GM18868 (cell line): ENCODE results near the gene LCMT2.
"Not testable (repeated sequence)": the region's sequence is repeated elsewhere in the genome, so short reads cannot be mapped to it uniquely, and the experiment has no call there.

ENCODE experiments used
- ATAC-seq: cut with Tn5 transposase; IDR thresholded peaks from one replicate; pipeline ENCODE4 v1.9.1; 2021; ENCODE audit warnings: mild to moderate bottlenecking, moderate library complexity; ENCODE audit not compliant: unreplicated experiment

Gene LCMT2

GRCh38 chr15:43316016-43316970 is 14.1 kb downstream of the LCMT2 start:
- no peak for ATAC-seq

GRCh38 chr15:43314171-43314570 is 16.2 kb downstream of the LCMT2 start:
- ATAC-seq, result no peak

DNA sequence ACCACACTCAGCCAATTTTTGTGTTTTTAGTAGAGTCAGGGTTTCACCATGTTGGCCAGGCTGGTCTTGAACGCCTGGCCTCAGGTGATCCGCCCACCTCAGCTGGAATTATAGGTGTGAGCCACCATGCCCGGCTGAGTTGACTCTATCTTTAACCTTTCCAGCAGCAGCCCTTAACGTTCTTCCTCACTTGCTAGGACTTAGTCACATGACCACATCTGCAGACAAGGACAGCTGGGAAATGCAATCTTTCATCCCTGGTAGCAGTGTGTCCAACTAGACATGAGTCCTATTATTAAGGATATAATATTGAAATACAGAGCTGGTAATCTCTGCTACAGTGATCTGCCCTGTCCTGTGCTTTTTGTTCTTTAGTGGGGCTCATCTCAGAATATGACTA is 18.0 kb downstream of the LCMT2 start:
- no peak for ATAC-seq

GRCh38 chr15:43302205-43302817 is 28.1 kb downstream of the LCMT2 start, which contains the start of gene TGM7:
Gene TGM7 (minus strand): TSS chr15:43302255.
- ATAC-seq, result no peak

DNA sequence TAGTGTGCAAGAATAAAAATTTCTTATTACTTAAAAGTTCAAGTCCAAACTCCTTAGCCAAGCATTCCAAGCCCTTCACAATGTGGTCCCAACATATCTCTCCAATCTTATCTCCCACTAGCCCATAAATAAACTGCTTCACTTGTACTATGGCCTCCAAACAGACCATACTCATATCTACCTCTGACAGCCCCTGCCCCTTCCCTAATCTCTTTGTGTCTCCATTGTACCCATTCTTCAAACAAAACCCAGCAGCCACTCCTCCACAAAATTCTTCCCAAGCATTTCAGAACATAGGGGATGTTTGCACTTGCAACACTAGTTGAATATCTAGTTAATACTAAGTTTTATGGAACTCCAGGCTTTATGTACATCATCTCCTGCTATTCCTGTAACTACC is 30.5 kb downstream of the LCMT2 start:
- no peak for ATAC-seq

DNA sequence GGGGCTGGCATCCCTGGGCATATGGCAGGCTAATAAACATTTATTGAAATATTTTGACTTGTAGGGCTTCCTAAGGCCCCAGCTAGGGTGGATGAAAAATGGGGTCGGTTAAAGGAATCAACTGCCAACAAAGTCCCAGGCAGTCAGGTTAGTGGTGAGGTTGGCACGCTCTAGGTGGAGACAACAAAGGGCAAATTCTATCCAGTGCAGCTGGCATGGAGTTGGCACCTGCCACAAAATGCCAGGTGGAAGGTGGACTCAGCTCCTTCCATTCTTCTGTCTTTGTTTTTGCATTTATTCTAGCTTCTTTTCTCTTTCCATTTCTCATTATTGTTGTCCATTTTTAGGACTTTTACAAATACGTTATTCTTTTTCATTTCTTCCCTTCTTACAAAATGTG is 31.0 kb downstream of the LCMT2 start:
- ATAC-seq, result no peak

DNA sequence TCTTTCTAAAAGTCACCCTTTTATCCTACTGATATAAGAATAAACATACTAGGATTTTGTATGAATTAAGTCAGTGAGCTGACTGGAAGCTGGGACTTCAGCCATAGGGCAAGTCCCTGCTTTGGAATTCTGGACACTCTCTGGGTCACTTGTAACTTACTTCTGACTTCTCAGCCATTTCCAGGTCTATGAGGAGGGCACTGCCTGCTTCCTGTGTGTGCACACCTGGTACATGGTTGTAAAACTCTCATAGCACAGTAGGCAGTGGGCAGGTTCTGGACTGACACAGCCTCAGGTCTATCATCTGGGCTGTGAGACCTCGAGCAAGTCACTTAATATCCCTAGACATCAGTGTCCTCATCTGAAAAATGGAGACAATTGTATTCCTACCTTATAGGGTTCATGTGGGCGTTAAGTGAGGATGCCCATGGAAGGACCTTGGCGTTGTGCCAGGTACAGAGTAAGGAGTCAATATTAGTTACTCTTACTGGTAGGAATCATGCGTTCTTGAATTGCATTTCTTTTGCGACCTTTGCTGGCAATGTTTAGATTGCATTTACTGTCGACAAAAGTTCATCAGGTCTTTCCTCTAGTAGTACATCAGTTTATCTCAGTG is 36.2 kb downstream of the LCMT2 start:
- no peak for ATAC-seq

DNA sequence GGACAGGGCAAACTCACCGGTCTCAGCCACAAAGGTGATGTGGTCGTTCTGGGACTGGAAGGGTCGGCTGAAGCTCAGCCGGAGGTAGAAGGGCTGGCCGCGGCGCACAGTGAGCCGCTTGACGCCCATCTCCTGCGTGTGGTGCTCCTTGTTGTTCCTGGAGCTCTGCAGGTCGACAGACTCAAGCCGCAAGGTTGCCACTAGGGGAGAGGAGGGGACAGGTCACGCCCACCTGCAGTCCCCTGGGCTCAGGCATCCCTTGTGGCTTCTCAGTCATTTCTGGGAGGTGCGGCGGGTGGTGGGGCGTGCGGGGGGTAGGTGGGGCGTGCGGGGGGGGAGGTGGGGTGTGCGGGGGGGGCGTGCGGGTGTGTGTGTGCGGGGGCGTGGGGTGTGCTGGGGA is 36.9 kb downstream of the LCMT2 start:
- ATAC-seq, result no peak

- no peak for ATAC-seq
These were observed 37.8 kb downstream of the LCMT2 start for GRCh38 chr15:43292375-43293078.

GRCh38 chr15:43289656-43290055 is 40.7 kb downstream of the LCMT2 start:
- not testable (repeated sequence) for ATAC-seq

- no peak for ATAC-seq
These were observed 43.1 kb downstream of the LCMT2 start for GRCh38 chr15:43287254-43287653.

- no peak for ATAC-seq
These were observed 44.3 kb downstream of the LCMT2 start for GRCh38 chr15:43286074-43286473.

GRCh38 chr15:43285609-43286037 is 44.8 kb downstream of the LCMT2 start:
- no peak for ATAC-seq

DNA sequence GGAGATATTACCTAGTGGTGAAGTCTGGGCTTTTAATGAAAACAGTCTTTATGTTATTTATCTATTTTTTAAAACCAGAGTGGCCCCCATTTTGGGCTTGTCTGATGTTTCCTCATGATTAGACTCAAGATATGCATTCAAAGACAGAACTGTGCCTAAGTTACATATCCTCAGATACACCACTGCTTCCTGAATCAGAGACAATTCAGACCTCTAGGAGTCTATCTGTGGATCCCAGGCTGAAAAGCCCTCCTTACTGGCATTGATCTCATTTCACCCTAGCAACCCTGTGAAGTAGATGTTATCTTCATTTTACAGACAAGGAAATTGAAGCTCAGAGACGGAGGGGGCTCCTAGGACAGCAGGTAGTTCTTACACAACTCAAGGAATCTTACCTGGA is 46.8 kb downstream of the LCMT2 start:
- no peak for ATAC-seq

DNA sequence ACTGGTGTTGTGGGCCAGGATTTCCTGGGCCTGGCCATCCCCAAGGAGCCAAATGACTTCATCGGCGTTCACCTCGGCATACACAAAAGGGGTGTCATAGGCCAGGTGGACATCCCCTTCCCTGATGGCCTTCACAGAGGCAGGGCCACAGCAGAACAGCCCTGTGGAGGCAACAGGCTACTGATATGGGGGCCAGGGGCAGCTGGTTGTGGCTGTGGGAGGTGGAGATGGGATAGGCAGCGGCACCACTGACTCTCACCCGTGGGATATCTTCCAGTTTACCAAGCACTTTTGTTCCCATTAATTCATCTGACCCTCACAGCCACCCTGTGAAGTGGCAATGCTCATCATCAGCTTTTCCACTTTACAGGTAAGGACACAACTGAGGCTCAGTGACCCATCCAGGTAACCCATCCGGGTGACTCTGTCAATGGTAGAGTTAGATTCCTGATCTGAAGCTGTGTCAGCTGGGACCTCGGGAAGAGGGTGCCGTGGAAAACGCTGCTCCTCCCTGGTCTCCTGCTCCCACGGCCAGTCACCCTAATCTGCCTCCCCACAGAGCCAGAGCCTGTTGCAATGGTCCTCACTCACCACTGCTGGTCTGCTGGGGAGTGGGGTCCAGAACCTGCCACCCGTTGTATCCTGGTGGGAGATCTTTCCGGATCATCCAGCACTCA is 48.3 kb downstream of the LCMT2 start:
- no peak for ATAC-seq

GRCh38 chr15:43280996-43281395 is 49.4 kb downstream of the LCMT2 start:
- ATAC-seq, result no peak

DNA sequence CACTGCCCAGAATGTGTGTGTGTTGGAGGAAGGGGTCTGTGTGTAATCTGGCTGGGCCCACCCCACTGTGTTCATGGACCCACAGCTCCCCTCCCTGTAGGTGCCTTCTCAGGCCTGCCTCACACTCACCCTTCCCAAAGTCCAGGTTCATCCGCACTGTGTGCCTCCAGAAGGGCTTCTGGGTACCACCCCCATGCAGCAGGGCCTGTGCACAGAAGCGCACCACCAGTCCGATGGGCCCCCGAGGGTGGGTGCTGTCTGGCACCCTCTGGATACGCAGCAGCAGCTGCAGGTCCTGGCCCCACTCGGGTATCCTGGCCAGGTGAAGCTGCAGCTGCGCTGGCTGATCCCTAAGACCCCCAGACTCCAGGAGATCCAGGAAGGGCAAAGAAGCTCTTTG is 50.9 kb downstream of the LCMT2 start:
- no peak for ATAC-seq

DNA sequence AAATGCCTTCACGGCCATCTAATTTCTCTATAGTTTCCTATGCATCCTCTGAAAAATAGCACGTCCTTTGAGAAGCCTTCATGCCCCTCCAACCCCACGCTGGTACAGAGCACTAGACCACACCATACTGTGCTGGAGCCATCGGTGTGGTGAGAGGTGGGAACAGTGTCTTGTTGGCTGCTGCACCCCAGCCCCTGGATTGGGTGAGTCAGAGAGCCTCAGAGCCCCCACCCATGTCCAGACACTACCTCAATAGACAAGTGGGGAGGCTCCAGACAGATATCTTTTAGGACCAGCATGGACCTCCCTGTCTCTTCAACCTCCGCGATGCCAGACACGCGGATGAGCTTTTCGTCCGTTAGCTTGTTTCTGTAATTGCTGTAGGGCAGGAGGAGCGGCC is 51.5 kb downstream of the LCMT2 start:
- ATAC-seq, result no peak

- no peak for ATAC-seq
These were observed 52.5 kb downstream of the LCMT2 start for GRCh38 chr15:43277901-43278300.

- ATAC-seq, result no peak
These were observed 53.0 kb downstream of the LCMT2 start for GRCh38 chr15:43277231-43277823.
